Kasumi-1 (cell line): Measurements from ENCODE around the gene PTPN9.

Experiments used
- DNase-seq, 2 experiments: peaks; one replicate each; lab custom pipeline; 2025; lab: John Stamatoyannopoulos, UW

The PTPN9 gene

DNA sequence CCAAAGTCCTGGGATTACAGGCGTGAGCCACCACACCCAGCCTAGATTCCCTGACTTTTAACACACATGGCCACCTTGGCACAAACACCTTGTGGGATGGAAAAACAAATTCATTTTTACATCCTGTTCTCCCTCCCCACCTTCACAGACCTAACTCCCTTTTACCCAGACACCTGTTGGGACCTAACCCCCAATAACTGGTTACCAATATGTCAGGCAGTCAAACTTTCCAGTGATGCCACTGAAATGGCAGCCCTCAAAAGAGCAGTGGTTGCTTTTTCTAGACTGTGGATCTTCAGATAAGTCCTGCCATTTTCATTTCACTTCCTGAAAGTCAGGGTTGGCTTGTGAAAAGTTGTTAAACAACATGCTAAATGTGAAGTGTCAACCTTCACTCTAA lies 162.5 kb downstream of the PTPN9 start:
- DNase-seq = no peak
